ENCODE data around the gene DERA. TPM values are rescaled to one million over a fixed set of nuclear protein-coding genes. Genes with fewer than 3 reads are reported as not detected.
A peak's percentile ranks its signal among the peaks of the same experiment; 100 is the strongest.

The DERA gene
- total RNA-seq, 3 donors from 2014 or later, result 28.8 to 51.7 (median 44.2) TPM

- Histone ChIP-seq H3K4me3 (no peak overlapping the region), H3K27me3 (no peaks in the 10 kb centered on the region), H3K36me3 (peaks cover 3% of the 10 kb centered on the region), H3K9me3 (no peaks in the 10 kb centered on the region), H3K4me1 (no peaks in the 10 kb centered on the region), H3K27ac (no peak overlapping the region)
- TF ChIP-seq POLR2AphosphoS5 (IDR thresholded peaks at IDR 0.05) (no peak), CTCF (IDR thresholded peaks at IDR 0.05) (no peak), POLR2A (IDR thresholded peaks at IDR 0.05) (no peak)
- intact Hi-C loops (cut with DNase I; ENCODE audit: low total_unique reads), result no loop called here
- no peak for DNase-seq (ENCODE audit: low spot score in 2 of 2)
Observed at GRCh38 chr12:15892645-15893259, 18.4 kb upstream of the DERA start.

- Histone ChIP-seq H3K9me3 (no peaks in the 10 kb centered on the region), H3K27ac (no peak overlapping the region), H3K27me3 (no peaks in the 10 kb centered on the region), H3K4me3 (no peak overlapping the region), H3K4me1 (no peaks in the 10 kb centered on the region), H3K36me3 (peaks cover 3% of the 10 kb centered on the region)
- no peak for TF ChIP-seq POLR2AphosphoS5 (IDR thresholded peaks at IDR 0.05)
- no peak for TF ChIP-seq CTCF (IDR thresholded peaks at IDR 0.05)
- TF ChIP-seq POLR2A (IDR thresholded peaks at IDR 0.05), result no peak
- intact Hi-C loops (cut with DNase I; ENCODE audit: low total_unique reads), result no loop called here
- no peak for DNase-seq (ENCODE audit: low spot score in 2 of 2)
Observed at GRCh38 chr12:15893260-15893659, 17.9 kb upstream of the DERA start.

GRCh38 chr12:15896867-15897266 is 14.3 kb upstream of the DERA start:
- Histone ChIP-seq H3K9me3 (no peaks in the 10 kb centered on the region), H3K4me3 (no peak overlapping the region), H3K4me1 (no peaks in the 10 kb centered on the region), H3K27me3 (no peaks in the 10 kb centered on the region), H3K36me3 (peaks cover 9% of the 10 kb centered on the region), H3K27ac (no peak overlapping the region)
- TF ChIP-seq CTCF (IDR thresholded peaks at IDR 0.05), result no peak
- TF ChIP-seq POLR2AphosphoS5 (IDR thresholded peaks at IDR 0.05), result no peak
- TF ChIP-seq POLR2A (IDR thresholded peaks at IDR 0.05), result no peak
- intact Hi-C loops (cut with DNase I; ENCODE audit: low total_unique reads), result no loop called here
- no peak for DNase-seq (ENCODE audit: low spot score in 2 of 2)

- Histone ChIP-seq H3K27ac (no peak overlapping the region), H3K4me3 (no peak overlapping the region), H3K36me3 (peaks cover 9% of the 10 kb centered on the region), H3K4me1 (no peaks in the 10 kb centered on the region), H3K27me3 (no peaks in the 10 kb centered on the region), H3K9me3 (no peaks in the 10 kb centered on the region)
- no peak for DNase-seq (ENCODE audit: low spot score in 2 of 2)
- TF ChIP-seq CTCF (IDR thresholded peaks at IDR 0.05), result no peak
- no peak for TF ChIP-seq POLR2A (IDR thresholded peaks at IDR 0.05)
- TF ChIP-seq POLR2AphosphoS5 (IDR thresholded peaks at IDR 0.05), result no peak
- intact Hi-C loops (cut with DNase I; ENCODE audit: low total_unique reads), result no loop called here
Observed at GRCh38 chr12:15897433-15897832, 13.7 kb upstream of the DERA start.

GRCh38 chr12:15899282-15899870 is 11.8 kb upstream of the DERA start:
- Histone ChIP-seq H3K9me3 (no peaks in the 10 kb centered on the region), H3K27ac (no peak overlapping the region), H3K27me3 (no peaks in the 10 kb centered on the region), H3K4me1 (no peaks in the 10 kb centered on the region), H3K4me3 (no peak overlapping the region), H3K36me3 (peaks cover 9% of the 10 kb centered on the region)
- TF ChIP-seq POLR2AphosphoS5 (IDR thresholded peaks at IDR 0.05) (no peak), CTCF (IDR thresholded peaks at IDR 0.05) (peak in 2 of 3 donors; percentile 47 to 50), POLR2A (IDR thresholded peaks at IDR 0.05) (no peak)
- no peak for DNase-seq (ENCODE audit: low spot score in 2 of 2)
- intact Hi-C loops (cut with DNase I; ENCODE audit: low total_unique reads), result no loop called here

Measured in breast epithelium (tissue), 4 donors.